ENCODE measurements around the gene SH3BP4. TPM values are rescaled to one million over a fixed set of nuclear protein-coding genes. Genes with fewer than 3 reads are reported as not detected.

SH3BP4 gene
- total and polyA plus RNA-seq, 10 of the 15 experiments (the other 5 are each of a cell fraction or from before 2014, with no cell fraction given), result 0.03 to 0.36 TPM; not detected in 8

- ChIA-PET POLR2A (no interaction called here), CTCF (no interaction called here), RAD21 (ENCODE audit: unreplicated experiment) (no interaction called here), SMC1A (ENCODE audit: uncharacterized antibody, unreplicated experiment) (no interaction called here)
- H3K36me3 ChIP-seq (ENCODE audit: control insufficient read depth in 2 of 2, insufficient read depth in 2 of 2, low read length in 1 of 2), result no peaks in the 10 kb centered on the region
- H3K79me2 ChIP-seq (ENCODE audit: control insufficient read depth, insufficient read depth, low read length), result no peaks in the 10 kb centered on the region
- in situ Hi-C loops (cut with MboI) (no loop called here), intact Hi-C loops (cut with micrococcal nuclease; ENCODE audit: unreplicated experiment) (no loop called here)
- BruUV-seq (replicated peaks), result no TSS peak
- 18% methylated on average over 10 of the region's 10 CpGs for WGBS (ENCODE audit: insufficient coverage, insufficient replicate concordance, low lambda C conversion rate, missing lambda C conversion rate)
- H3K9ac ChIP-seq (ENCODE audit: control insufficient read depth, insufficient read depth, low read length), result no peak overlapping the region
- H3K27ac ChIP-seq (ENCODE audit: control insufficient read depth, insufficient read depth), result no peak overlapping the region
- H3K9me3 ChIP-seq (replicated peaks; ENCODE audit: control insufficient read depth, insufficient read depth, low read length), result no peaks in the 10 kb centered on the region; the same call in 2 of the 3 replicates
- ATAC-seq (no peak), FAIRE-seq (no peak), DNase-seq (ENCODE audit: low read depth, low spot score) (no peak)
- H3K4me2 ChIP-seq (ENCODE audit: control insufficient read depth, insufficient read depth), result no peak overlapping the region
- H3K27me3 ChIP-seq (replicated peaks in 1 of 2; ENCODE audit: control insufficient read depth in 2 of 2, insufficient read depth in 2 of 2, low read length in 1 of 2), result no peaks in the 10 kb centered on the region
- no peak overlapping the region for H3K4me3 ChIP-seq
- H2AFZ ChIP-seq (ENCODE audit: control insufficient read depth, low read depth, low read length), result no peak overlapping the region
- no peaks in the 10 kb centered on the region for H3K4me1 ChIP-seq (ENCODE audit: control insufficient read depth, insufficient read depth, low read length)
- TF ChIP-seq MXI1 (IDR thresholded peaks at IDR 0.05; ENCODE audit: low read depth, low read length) (no peak), TCF3 (IDR thresholded peaks at IDR 0.05; ENCODE audit: borderline replicate concordance, insufficient read depth, low read depth, low read length) (no peak), SUZ12 (IDR thresholded peaks at IDR 0.05; ENCODE audit: unreplicated experiment) (no peak), ELK1 (IDR thresholded peaks at IDR 0.05; ENCODE audit: low read depth, low read length) (no peak), BRCA1 (IDR thresholded peaks at IDR 0.05; ENCODE audit: low read depth, low read length) (no peak), SUPT20H (IDR thresholded peaks at IDR 0.05; ENCODE audit: borderline replicate concordance, control insufficient read depth, low read depth, low read length) (no peak), CHD4 (IDR thresholded peaks at IDR 0.05) (no peak), EZH2 (IDR thresholded peaks at IDR 0.05; ENCODE audit: borderline replicate concordance, control insufficient read depth, low read depth, low read length) (no peak), BACH1 (IDR thresholded peaks at IDR 0.05; ENCODE audit: borderline replicate concordance) (no peak), RUNX3 (IDR thresholded peaks at IDR 0.05; ENCODE audit: low read length) (no peak)
- TF ChIP-seq, protein P1, sequence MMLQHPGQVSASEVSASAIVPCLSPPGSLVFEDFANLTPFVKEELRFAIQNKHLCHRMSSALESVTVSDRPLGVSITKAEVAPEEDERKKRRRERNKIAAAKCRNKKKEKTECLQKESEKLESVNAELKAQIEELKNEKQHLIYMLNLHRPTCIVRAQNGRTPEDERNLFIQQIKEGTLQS (IDR thresholded peaks at IDR 0.05; ENCODE audit: borderline replicate concordance, extremely low read depth, low read depth, low read length), result no peak
- TF ChIP-seq, protein P2, sequence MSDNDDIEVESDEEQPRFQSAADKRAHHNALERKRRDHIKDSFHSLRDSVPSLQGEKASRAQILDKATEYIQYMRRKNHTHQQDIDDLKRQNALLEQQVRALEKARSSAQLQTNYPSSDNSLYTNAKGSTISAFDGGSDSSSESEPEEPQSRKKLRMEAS (IDR thresholded peaks at IDR 0.05; ENCODE audit: low read depth, low read length), result no peak
- no peaks in the 10 kb centered on the region for H4K20me1 ChIP-seq (ENCODE audit: control insufficient read depth, insufficient read depth)
Observed at GRCh38 chr2:234992196-234992595, 40.4 kb downstream of the SH3BP4 start.

Measured in GM12878 (cell line).